IMR-90 (cell line): ENCODE data around the gene PLD5. TPM values are rescaled to one million over a fixed set of nuclear protein-coding genes. Genes with fewer than 3 reads are reported as not detected.

Experiments used
- ATAC-seq: fragments of 200-7000 bp; cut with Tn5 transposase; 2 replicates; pipeline ENCODE4 v1.9.1; 2020; ENCODE audit warnings: low read depth, mild to moderate bottlenecking, moderate library complexity
- BruUV-seq: library from RNA; stranded (reverse); fragments of 400-500 nt; replicated peaks from 2 replicates; lab custom pipeline; 2021; lab: Mats Ljungman, UMichigan
- CTCF ChIA-PET: fragments of 300-600 bp; formaldehyde crosslinking; extraction: SDS; loops from one replicate; lab custom pipeline; 2021; ENCODE audit warnings: antibody characterized with exemption; lab: Yijun Ruan, JAX
- POLR2A ChIA-PET: fragments of 300-600 bp; sonication (Branson Sonifier 250); formaldehyde crosslinking; loops from one replicate; lab custom pipeline; 2022; ENCODE audit warnings: antibody characterized with exemption; ENCODE audit not compliant: unreplicated experiment; lab: Charles Lee
- DNase-seq: peaks from one replicate; pipeline ENCODE4 v3.0.0; 2013
- H2AFZ ChIP-seq: replicated peaks from 2 replicates; pipeline ENCODE3; 2013; ENCODE audit warnings: low read length, mild to moderate bottlenecking; ENCODE audit not compliant: poor library complexity
- H2AK5ac ChIP-seq: 2 replicates; pipeline ENCODE4 v1.6.1; 2013; ENCODE audit warnings: low read depth, low read length, inconsistent platforms
- H2AK9ac ChIP-seq: replicated peaks from 2 replicates; pipeline ENCODE3; 2013; ENCODE audit warnings: mild to moderate bottlenecking, low read depth, low read length, moderate library complexity; ENCODE audit not compliant: poor library complexity
- H2BK120ac ChIP-seq: 2 replicates; pipeline ENCODE4 v1.6.1; 2013; ENCODE audit warnings: low read depth, low read length, inconsistent platforms
- H2BK15ac ChIP-seq: 3 replicates; pipeline ENCODE4 v1.6.1; 2013; ENCODE audit warnings: low read depth, low read length, inconsistent platforms
- H2BK20ac ChIP-seq: 2 replicates; pipeline ENCODE4 v1.6.1; 2013; ENCODE audit warnings: low read depth, mild to moderate bottlenecking, inconsistent platforms, low read length, moderate library complexity
- H2BK5ac ChIP-seq: 2 replicates; pipeline ENCODE4 v1.6.1; 2013; ENCODE audit warnings: mild to moderate bottlenecking, low read depth, low read length, inconsistent platforms; ENCODE audit not compliant: poor library complexity, severe bottlenecking
- H3K14ac ChIP-seq: replicated peaks from 2 replicates; pipeline ENCODE4 v1.6.1; 2013; ENCODE audit warnings: low read depth, low read length, inconsistent platforms
- H3K18ac ChIP-seq: 2 replicates; pipeline ENCODE4 v1.6.1; 2013; ENCODE audit warnings: low read depth, low read length, control low read depth
- H3K23ac ChIP-seq: 2 replicates; pipeline ENCODE4 v1.6.1; 2013; ENCODE audit warnings: low read depth, low read length, inconsistent platforms
- H3K27ac ChIP-seq: 2 replicates; pipeline ENCODE4 v1.5.1; 2013; ENCODE audit warnings: mild to moderate bottlenecking, control low read depth, low read length; ENCODE audit not compliant: insufficient read depth
- H3K27me3 ChIP-seq: 2 replicates; pipeline ENCODE4 v1.6.1; 2013; ENCODE audit warnings: low read length; ENCODE audit not compliant: control insufficient read depth, insufficient read depth
- H3K36me3 ChIP-seq: 2 replicates; pipeline ENCODE4 v1.6.1; 2013; ENCODE audit warnings: low read length, mixed read lengths; ENCODE audit not compliant: control insufficient read depth, insufficient read depth
- H3K4ac ChIP-seq: 2 replicates; pipeline ENCODE4 v1.6.1; 2013; ENCODE audit warnings: low read depth, low read length, inconsistent platforms
- H3K4me1 ChIP-seq: 2 replicates; pipeline ENCODE4 v1.6.1; 2013; ENCODE audit warnings: low read length, mixed read lengths; ENCODE audit not compliant: control insufficient read depth, insufficient read depth
- H3K4me2 ChIP-seq: 2 replicates; pipeline ENCODE4 v1.6.1; 2013; ENCODE audit warnings: low read depth, mild to moderate bottlenecking, control low read depth, low read length, moderate library complexity
- H3K4me3 ChIP-seq: 2 replicates; pipeline ENCODE4 v1.5.1; 2013; ENCODE audit warnings: low read depth, mild to moderate bottlenecking, control low read depth, low read length, moderate library complexity; ENCODE audit not compliant: insufficient read depth
- H3K56ac ChIP-seq: 2 replicates; pipeline ENCODE4 v1.6.1; 2013; ENCODE audit warnings: low read length, inconsistent platforms; ENCODE audit not compliant: insufficient read depth; ENCODE audit errors: extremely low read depth
- H3K79me1 ChIP-seq, 2 experiments: 2 replicates each; pipeline ENCODE4 v1.6.1; 2013; ENCODE audit warnings: low read length in 2 of 2, inconsistent platforms in 1 of 2, low read depth in 1 of 2
- H3K9ac ChIP-seq: 2 replicates; pipeline ENCODE4 v1.6.1; 2013; ENCODE audit warnings: low read depth, low read length, control low read depth
- H3K9me1 ChIP-seq: 2 replicates; pipeline ENCODE4 v1.6.1; 2013; ENCODE audit warnings: low read length, inconsistent platforms; ENCODE audit not compliant: insufficient read depth
- H3K9me3 ChIP-seq: 2 replicates; pipeline ENCODE4 v1.6.1; 2013; ENCODE audit warnings: low read length; ENCODE audit not compliant: control insufficient read depth, insufficient read depth
- H4K20me1 ChIP-seq: 2 replicates; pipeline ENCODE4 v1.6.1; 2013; ENCODE audit warnings: low read length, inconsistent platforms; ENCODE audit not compliant: insufficient read depth
- H4K5ac ChIP-seq: 2 replicates; pipeline ENCODE4 v1.6.1; 2013; ENCODE audit warnings: mild to moderate bottlenecking, low read depth, low read length, control low read depth
- H4K8ac ChIP-seq, 2 experiments: 2 replicates each; pipeline ENCODE4 v1.6.1; 2013; ENCODE audit warnings: low read depth in 2 of 2, low read length in 2 of 2, control low read depth in 1 of 2, inconsistent platforms in 1 of 2
- H4K91ac ChIP-seq: 2 replicates; pipeline ENCODE4 v1.6.1; 2013; ENCODE audit warnings: low read depth, low read length, inconsistent platforms; ENCODE audit not compliant: insufficient read depth
- BHLHE40 ChIP-seq: fragments of 150-350 bp; IDR thresholded peaks from 2 replicates; pipeline ENCODE4 v1.6.1; 2016; ENCODE audit warnings: mild to moderate bottlenecking, low read depth, low read length
- FOS ChIP-seq: fragments of 150-350 bp; IDR thresholded peaks from 2 replicates; pipeline ENCODE4 v1.6.1; 2016; ENCODE audit warnings: low read depth, low read length
- MAFK ChIP-seq: IDR thresholded peaks from 2 replicates; pipeline ENCODE4 v1.6.1; 2012; ENCODE audit warnings: low read depth, low read length, improper control_type of control experiment
- MAZ ChIP-seq: IDR thresholded peaks from 2 replicates; pipeline ENCODE4 v1.6.1; 2012; ENCODE audit warnings: low read depth, mild to moderate bottlenecking, low read length, improper control_type of control experiment, moderate library complexity, borderline replicate concordance
- MXI1 ChIP-seq: IDR thresholded peaks from 2 replicates; pipeline ENCODE4 v1.6.1; 2012; ENCODE audit warnings: low read depth, mild to moderate bottlenecking, low read length, moderate library complexity, borderline replicate concordance
- POLR2A ChIP-seq: IDR thresholded peaks from 2 replicates; pipeline ENCODE4 v1.6.1; 2012; ENCODE audit warnings: mild to moderate bottlenecking, low read depth, low read length
- RAD21 ChIP-seq: IDR thresholded peaks from 2 replicates; pipeline ENCODE4 v1.6.1; 2012; ENCODE audit warnings: low read length, improper control_type of control experiment
- RCOR1 ChIP-seq: IDR thresholded peaks from 2 replicates; pipeline ENCODE4 v1.6.1; 2012; ENCODE audit warnings: mild to moderate bottlenecking, low read length, improper control_type of control experiment; ENCODE audit not compliant: insufficient replicate concordance
- RFX5 ChIP-seq: IDR thresholded peaks from 2 replicates; pipeline ENCODE4 v1.8.0; 2012; ENCODE audit warnings: low read depth, mild to moderate bottlenecking, low read length, moderate library complexity
- USF2 ChIP-seq: fragments of 150-350 bp; IDR thresholded peaks from 2 replicates; pipeline ENCODE4 v1.6.1; 2017; ENCODE audit warnings: mild to moderate bottlenecking, antibody characterized with exemption, low read length, low read depth
- WGBS, 2 experiments: methylation state at CpG; one replicate each; pipeline versions ENCODE4 v1.1.5 to v1.1.7; 2013; ENCODE audit warnings: missing lambda C conversion rate in 2 of 2; ENCODE audit not compliant: insufficient read length in 1 of 2; ENCODE audit errors: extremely low coverage in 2 of 2; 5-methylcytosine and 5-hydroxymethylcytosine counted together
- dilution Hi-C: fragments of 300-500 bp; cut with HindIII; formaldehyde crosslinking; loops from one replicate; pipeline ENCODE4 v1.14.3; 2018; ENCODE audit warnings: low sequenced_read_pairs; ENCODE audit not compliant: unreplicated experiment
- in situ Hi-C: fragments of 300-500 bp; cut with MboI; formaldehyde crosslinking; loops from 3 replicates; pipeline ENCODE4 v1.14.3; 2019; ENCODE audit warnings: low sequenced_read_pairs, inconsistent platforms, mixed read lengths
- intact Hi-C: fragments of 100-400 bp; cut with micrococcal nuclease; formaldehyde crosslinking; loops from 2 replicates; pipeline ENCODE4 v1.10.0; 2022
- polyA plus RNA-seq, 3 experiments: library from polyadenylated mRNA; depleted of rRNA; stranded (reverse); fragments of >200 nt; gene quantifications; 2 replicates each; pipeline ENCODE4 v1.2.3, GENCODE V29; 2012; ENCODE audit warnings: low replicate concordance in 1 of 3
- total RNA-seq: library from RNA; depleted of rRNA; stranded (reverse); fragments of >200 nt; gene quantifications from 2 replicates; pipeline ENCODE4 v1.2.3, GENCODE V29; 2012

Gene PLD5
- total and polyA plus RNA-seq, 2 of the 4 experiments (the other 2 are of a cell fraction) = not detected

- Histone ChIP-seq H3K36me3 (no peaks in the 10 kb centered on the region), H2AK5ac (no peak overlapping the region), H3K4me2 (no peak overlapping the region), H3K4me3 (no peak overlapping the region), H4K5ac (no peak overlapping the region), H3K9me1 (no peaks in the 10 kb centered on the region), H2AK9ac (no peak overlapping the region), H3K14ac (no peak overlapping the region), H4K91ac (no peak overlapping the region), H3K4ac (no peak overlapping the region), H2BK15ac (no peak overlapping the region), H2BK20ac (no peak overlapping the region), H2BK120ac (no peak overlapping the region), H3K79me1 (no peaks in the 10 kb centered on the region), H3K27me3 (no peaks in the 10 kb centered on the region), H3K9me3 (peaks cover 13% of the 10 kb centered on the region), H3K9ac (no peak overlapping the region), H2BK5ac (no peak overlapping the region), H3K23ac (no peak overlapping the region), H3K27ac (no peak overlapping the region), H4K8ac (no peak overlapping the region), H3K56ac (no peak overlapping the region), H4K20me1 (no peaks in the 10 kb centered on the region), H3K4me1 (no peaks in the 10 kb centered on the region), H3K18ac (no peak overlapping the region), H2AFZ (no peak overlapping the region)
- ATAC-seq (no peak), DNase-seq (no peak)
- intact Hi-C loops = no loop called here
- dilution Hi-C loops = no loop called here
- ChIA-PET CTCF (no interaction called here), POLR2A (no interaction called here)
- no peak for TF ChIP-seq MXI1
- no peak for TF ChIP-seq RFX5
- TF ChIP-seq USF2 = no peak
- no peak for TF ChIP-seq MAZ
- TF ChIP-seq POLR2A = no peak
- no peak for TF ChIP-seq FOS
- TF ChIP-seq RCOR1 = no peak
- no peak for TF ChIP-seq MAFK
- TF ChIP-seq BHLHE40 = no peak
- TF ChIP-seq RAD21 = no peak
- WGBS, 2 experiments = no CpG with 5 or more reads among the region's 1 CpG
- in situ Hi-C loops = no loop called here
- no TSS peak for BruUV-seq
Measured at GRCh38 chr1:242416657-242417056, 107.8 kb downstream of the PLD5 start.
